Keratinocyte (primary cell): Measurements from ENCODE around the gene SRD5A3. TPM values are rescaled to one million over a fixed set of nuclear protein-coding genes. Genes with fewer than 3 reads are reported as not detected.

Experiments used
- DNase-seq: peaks from one replicate; pipeline ENCODE4 v3.0.0-alpha.2; 2011; ENCODE audit warnings: low read depth, missing footprints, low spot score
- FAIRE-seq: peaks from 2 replicates; lab custom pipeline; 2011; peaks lifted over from hg19 to GRCh38; lab: Jason Lieb, UNC
- H2AFZ ChIP-seq: 2 replicates; pipeline ENCODE4 v1.6.0; 2012; ENCODE audit warnings: low read length, control low read depth, inconsistent platforms; ENCODE audit not compliant: control insufficient read depth
- H3K27ac ChIP-seq: 2 replicates; pipeline ENCODE4 v1.5.1; 2011; ENCODE audit warnings: low read length; ENCODE audit not compliant: control insufficient read depth, insufficient read depth
- H3K27me3 ChIP-seq: 3 replicates; pipeline ENCODE4 v1.6.0; 2011; ENCODE audit warnings: low read length; ENCODE audit not compliant: control insufficient read depth, insufficient read depth; ENCODE audit errors: extremely low read depth
- H3K36me3 ChIP-seq, 2 experiments: 2 replicates in 1 of 2; 3 replicates in 1 of 2; pipeline ENCODE4 v1.5.1; 2011; ENCODE audit warnings: low read length in 2 of 2, mild to moderate bottlenecking in 1 of 2; ENCODE audit not compliant: control insufficient read depth in 2 of 2, insufficient read depth in 2 of 2; ENCODE audit errors: extremely low read depth in 1 of 2
- H3K4me1 ChIP-seq: 3 replicates; pipeline ENCODE4 v1.5.1; 2011; ENCODE audit warnings: low read length; ENCODE audit not compliant: control insufficient read depth, insufficient read depth; ENCODE audit errors: extremely low read depth
- H3K4me2 ChIP-seq: 3 replicates; pipeline ENCODE4 v1.6.0; 2011; ENCODE audit warnings: low read depth, low read length; ENCODE audit not compliant: control insufficient read depth, insufficient read depth; ENCODE audit errors: extremely low read depth
- H3K4me3 ChIP-seq, 3 experiments: fragments of 200-600 bp in 1 of 3; sonication (generic) in 1 of 3; 2 replicates in 2 of 3; 3 replicates in 1 of 3; pipeline ENCODE4 v1.5.1; 2011 to 2016; ENCODE audit warnings: low read length in 3 of 3, mild to moderate bottlenecking in 3 of 3, control low read depth in 2 of 3, inconsistent platforms in 1 of 3, low read depth in 1 of 3, mixed read lengths in 1 of 3, mixed run types in 1 of 3, moderate library complexity in 1 of 3; ENCODE audit not compliant: control insufficient read depth in 2 of 3, insufficient read depth in 2 of 3; ENCODE audit errors: extremely low read depth in 1 of 3
- H3K79me2 ChIP-seq: 2 replicates; pipeline ENCODE4 v1.6.0; 2012; ENCODE audit warnings: low read length; ENCODE audit not compliant: control insufficient read depth, insufficient read depth
- H3K9ac ChIP-seq: 3 replicates; pipeline ENCODE4 v1.6.0; 2011; ENCODE audit warnings: low read length; ENCODE audit not compliant: control insufficient read depth, insufficient read depth; ENCODE audit errors: extremely low read depth
- H3K9me1 ChIP-seq: 3 replicates; pipeline ENCODE4 v1.6.0; 2011; ENCODE audit warnings: low read length; ENCODE audit not compliant: control insufficient read depth, insufficient read depth; ENCODE audit errors: extremely low read depth
- H3K9me3 ChIP-seq: 2 replicates; pipeline ENCODE4 v1.5.1; 2012; ENCODE audit warnings: low read depth, low read length; ENCODE audit not compliant: control insufficient read depth
- H4K20me1 ChIP-seq: 3 replicates; pipeline ENCODE4 v1.6.0; 2011; ENCODE audit warnings: low read length; ENCODE audit not compliant: control insufficient read depth, insufficient read depth; ENCODE audit errors: extremely low read depth
- EZH2 ChIP-seq: IDR thresholded peaks from one replicate; pipeline ENCODE4 v1.6.1; 2012; ENCODE audit warnings: inconsistent platforms, mild to moderate bottlenecking, low read length, moderate library complexity
- dilution Hi-C: fragments of 300-500 bp; cut with MboI; formaldehyde crosslinking; loops from one replicate; pipeline ENCODE4 v1.7.0; 2020; ENCODE audit warnings: low sequenced_read_pairs; ENCODE audit not compliant: extremely low pct_ligation_motif_present
- polyA plus RNA-seq, 5 experiments: library from polyadenylated mRNA; depleted of rRNA in 3 of 5; stranded (reverse) in 3 of 5; stranded (forward) in 1 of 5; unstranded in 1 of 5; fragments of >200 nt; gene quantifications; 1 replicate in 1 of 5; 2 replicates in 3 of 5; 3 replicates in 1 of 5; pipeline versions ENCODE4 v1.2.1 to v1.2.3, GENCODE V29; 2011 to 2012; ENCODE audit warnings: missing spikeins in 2 of 5, low read depth in 1 of 5, low replicate concordance in 1 of 5
- TF ChIP-seq, protein P1 (sequence below), 3 experiments: IDR thresholded peaks in 1 of 3; conservative IDR thresholded peaks in 1 of 3; optimal IDR thresholded peaks in 1 of 3; 2 replicates in 2 of 3; 3 replicates in 1 of 3; pipeline versions ENCODE3 to v1.5.1; 2011; ENCODE audit warnings: low read length in 3 of 3, mild to moderate bottlenecking in 3 of 3, moderate library complexity in 2 of 3, control low read depth in 1 of 3, inconsistent platforms in 1 of 3; ENCODE audit not compliant: insufficient read depth in 2 of 3; ENCODE audit errors: extremely low read depth in 1 of 3

SRD5A3 gene
- polyA plus RNA-seq, 1 donor (not counting 4 experiments of a cell fraction or from before 2014, with no cell fraction given), result 15.6 TPM

DNA sequence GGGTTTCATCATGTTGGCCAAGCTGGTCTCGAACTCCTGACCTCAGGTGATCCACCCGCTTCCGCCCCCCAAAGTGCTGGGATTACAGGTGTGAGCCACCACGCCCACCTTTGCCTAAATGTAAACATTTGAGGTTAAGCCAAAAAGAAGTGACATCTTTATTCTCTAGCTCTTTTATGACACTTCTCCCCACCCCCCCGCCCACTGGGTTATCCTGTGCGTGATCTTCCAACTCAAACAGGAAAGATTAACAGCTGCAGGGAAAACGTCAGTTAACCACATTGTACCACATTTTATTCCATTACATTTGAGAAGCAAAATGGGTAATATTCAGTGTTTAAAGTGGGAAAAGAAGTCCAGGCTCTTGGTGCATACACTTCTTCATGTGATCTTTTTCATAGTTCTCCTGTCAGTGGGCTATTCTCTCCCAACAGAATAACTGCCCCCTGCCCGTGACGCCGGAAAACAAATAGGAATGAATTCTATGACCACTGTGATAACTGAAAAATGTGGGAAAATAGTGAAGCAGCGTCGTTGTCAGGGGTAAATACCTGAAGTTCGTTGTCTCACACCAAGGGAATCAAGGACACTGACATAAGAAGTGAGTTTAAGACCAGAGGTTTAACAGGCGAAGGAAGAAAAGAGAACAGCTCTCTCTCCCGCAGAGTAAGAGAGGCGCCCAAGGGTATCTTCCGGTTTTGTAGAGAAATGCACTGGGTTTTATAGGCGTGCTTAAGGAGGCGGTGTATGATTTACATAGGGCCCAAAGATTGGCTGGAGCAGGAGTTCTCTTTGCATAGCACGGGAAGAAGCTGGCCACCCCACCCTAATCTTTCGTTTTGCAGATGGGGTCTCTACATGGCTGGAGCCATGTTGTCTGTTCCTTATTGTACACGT, 9.7 kb upstream of the SRD5A3 start:
- Histone ChIP-seq H3K36me3 (no peaks in the 10 kb centered on the region), H3K9me1 (no peaks in the 10 kb centered on the region), H3K4me2 (no peak overlapping the region), H3K4me3 (no peak overlapping the region), H3K4me1 (no peaks in the 10 kb centered on the region), H3K9ac (no peak overlapping the region), H2AFZ (no peak overlapping the region), H3K27ac (no peak overlapping the region), H3K27me3 (no peaks in the 10 kb centered on the region), H4K20me1 (no peaks in the 10 kb centered on the region), H3K79me2 (no peaks in the 10 kb centered on the region), H3K9me3 (no peaks in the 10 kb centered on the region)
- TF ChIP-seq, protein P1, sequence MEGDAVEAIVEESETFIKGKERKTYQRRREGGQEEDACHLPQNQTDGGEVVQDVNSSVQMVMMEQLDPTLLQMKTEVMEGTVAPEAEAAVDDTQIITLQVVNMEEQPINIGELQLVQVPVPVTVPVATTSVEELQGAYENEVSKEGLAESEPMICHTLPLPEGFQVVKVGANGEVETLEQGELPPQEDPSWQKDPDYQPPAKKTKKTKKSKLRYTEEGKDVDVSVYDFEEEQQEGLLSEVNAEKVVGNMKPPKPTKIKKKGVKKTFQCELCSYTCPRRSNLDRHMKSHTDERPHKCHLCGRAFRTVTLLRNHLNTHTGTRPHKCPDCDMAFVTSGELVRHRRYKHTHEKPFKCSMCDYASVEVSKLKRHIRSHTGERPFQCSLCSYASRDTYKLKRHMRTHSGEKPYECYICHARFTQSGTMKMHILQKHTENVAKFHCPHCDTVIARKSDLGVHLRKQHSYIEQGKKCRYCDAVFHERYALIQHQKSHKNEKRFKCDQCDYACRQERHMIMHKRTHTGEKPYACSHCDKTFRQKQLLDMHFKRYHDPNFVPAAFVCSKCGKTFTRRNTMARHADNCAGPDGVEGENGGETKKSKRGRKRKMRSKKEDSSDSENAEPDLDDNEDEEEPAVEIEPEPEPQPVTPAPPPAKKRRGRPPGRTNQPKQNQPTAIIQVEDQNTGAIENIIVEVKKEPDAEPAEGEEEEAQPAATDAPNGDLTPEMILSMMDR (optimal IDR thresholded peaks at IDR 0.05 in 1 of 3, IDR thresholded peaks at IDR 0.05 in 1 of 3, conservative IDR thresholded peaks at IDR 0.05 in 1 of 3; ENCODE audit: extremely low read depth in 1 of 3, insufficient read depth in 2 of 3, low read length in 3 of 3), result no peak
- TF ChIP-seq EZH2, result no peak
- DNase-seq (no peak), FAIRE-seq (no peak)
- dilution Hi-C loops, result no loop called here

DNA sequence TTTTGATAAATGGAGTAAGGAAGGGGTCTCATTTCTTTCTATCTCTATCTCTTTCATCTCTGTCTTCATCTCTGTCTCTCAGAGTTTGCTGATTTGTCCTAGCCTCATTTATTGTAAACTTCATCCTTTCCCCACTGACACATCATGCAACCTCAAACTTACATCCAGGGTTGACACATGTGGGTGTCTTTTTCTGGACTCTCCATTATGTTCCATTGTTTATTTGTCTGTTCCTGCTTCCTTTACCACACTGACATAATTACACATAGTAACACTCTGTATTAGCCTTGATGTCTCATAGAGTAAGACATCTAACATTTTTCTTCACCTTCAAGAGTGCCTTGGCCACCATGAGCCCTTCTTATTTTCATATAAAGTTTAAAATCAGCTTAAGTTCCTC, 8.1 kb upstream of the SRD5A3 start:
- H3K36me3 ChIP-seq, result no peaks in the 10 kb centered on the region
- H3K4me1 ChIP-seq, result no peaks in the 10 kb centered on the region
- no peaks in the 10 kb centered on the region for H3K27me3 ChIP-seq
- no peak for TF ChIP-seq EZH2
- TF ChIP-seq, protein P1 (optimal IDR thresholded peaks at IDR 0.05 in 1 of 3, IDR thresholded peaks at IDR 0.05 in 1 of 3, conservative IDR thresholded peaks at IDR 0.05 in 1 of 3; ENCODE audit: extremely low read depth in 1 of 3, insufficient read depth in 2 of 3, low read length in 3 of 3), result no peak
- no peaks in the 10 kb centered on the region for H3K9me3 ChIP-seq
- no peak for DNase-seq
- no peak overlapping the region for H3K27ac ChIP-seq
- no peak overlapping the region for H2AFZ ChIP-seq
- no peak overlapping the region for H3K9ac ChIP-seq
- H3K9me1 ChIP-seq, result no peaks in the 10 kb centered on the region
- no peaks in the 10 kb centered on the region for H4K20me1 ChIP-seq
- no peaks in the 10 kb centered on the region for H3K79me2 ChIP-seq
- dilution Hi-C loops, result no loop called here
- H3K4me2 ChIP-seq, result no peak overlapping the region
- FAIRE-seq, result no peak
- H3K4me3 ChIP-seq, result no peak overlapping the region
